ENCODE measurements around the gene ATN1.

DNA sequence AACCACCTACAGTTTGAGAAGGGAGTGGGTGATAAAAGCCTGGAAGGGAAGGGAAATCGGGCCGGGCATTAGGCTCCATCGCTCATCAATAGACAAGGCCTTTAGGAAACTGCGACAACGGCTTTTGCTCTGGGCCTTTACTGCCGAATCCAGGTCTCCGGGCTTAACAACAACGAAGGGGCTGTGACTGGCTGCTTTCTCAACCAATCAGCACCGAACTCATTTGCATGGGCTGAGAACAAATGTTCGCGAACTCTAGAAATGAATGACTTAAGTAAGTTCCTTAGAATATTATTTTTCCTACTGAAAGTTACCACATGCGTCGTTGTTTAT is 15.6 kb downstream of the ATN1 start:
- no peak for TF ChIP-seq NFRKB (IDR thresholded peaks at IDR 0.05)
- TF ChIP-seq FOXA1 (IDR thresholded peaks at IDR 0.05), result no peak
- TF ChIP-seq BHLHE40 (IDR thresholded peaks at IDR 0.05; ENCODE audit: borderline replicate concordance), result no peak
